GM12892 (cell line): Measurements from ENCODE around the gene C22orf42.
"Not testable (repeated sequence)": the region's sequence is repeated elsewhere in the genome, so short reads cannot be mapped to it uniquely, and the experiment has no call there.

Experiments used
- POLR2A ChIP-seq: IDR thresholded peaks from 2 replicates; pipeline ENCODE4 v1.6.1; 2011; ENCODE audit warnings: low read depth, low read length, control low read depth
- POLR2AphosphoS5 ChIP-seq: IDR thresholded peaks from 2 replicates; pipeline ENCODE4 v1.6.1; 2011; ENCODE audit warnings: low read depth, low read length, control low read depth
- TAF1 ChIP-seq: IDR thresholded peaks from 2 replicates; pipeline ENCODE4 v1.6.1; 2011; ENCODE audit warnings: low read depth, mild to moderate bottlenecking, control low read depth, low read length, borderline replicate concordance

DNA sequence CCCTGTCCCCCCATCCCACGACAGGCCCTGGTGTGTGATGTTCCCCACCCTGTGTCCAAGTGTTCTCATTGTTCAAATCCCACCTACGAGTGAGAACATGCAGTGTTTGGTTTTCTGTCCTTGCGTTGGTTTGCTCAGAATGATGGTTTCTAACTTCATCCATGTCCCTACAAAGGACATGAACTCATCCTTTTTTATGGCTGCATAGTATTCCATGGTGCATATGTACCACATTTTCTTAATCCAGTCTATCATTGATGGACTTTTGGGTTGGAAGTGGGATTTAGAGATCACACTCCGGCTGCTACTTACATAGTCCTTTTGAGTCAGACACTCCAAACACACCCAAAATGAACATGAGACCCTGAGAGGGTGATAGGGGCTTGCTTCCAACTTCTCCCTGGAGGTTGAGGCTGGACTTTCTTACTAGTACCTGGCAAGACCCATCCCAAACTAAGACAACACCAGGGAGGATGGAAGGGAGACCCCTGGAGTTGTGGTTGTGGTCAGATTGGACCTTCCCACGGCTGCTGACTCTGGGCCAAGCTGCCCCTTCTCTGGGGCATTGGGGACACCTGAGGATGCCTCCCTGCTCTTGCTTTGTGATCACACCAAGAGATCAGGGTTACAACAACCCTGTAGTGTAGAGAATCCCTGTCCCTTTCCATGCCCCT lies 38.6 kb upstream of the C22orf42 start:
- not testable (repeated sequence) for TF ChIP-seq POLR2AphosphoS5, POLR2A, TAF1
